Measurements from ENCODE around the gene OBP2A. TPM values are rescaled to one million over a fixed set of nuclear protein-coding genes. Genes with fewer than 3 reads are reported as not detected.

The OBP2A gene
- total and polyA plus RNA-seq, 8 donors, result not detected

GRCh38 chr9:135521608-135522095, 24.3 kb upstream of the OBP2A start:
- Histone ChIP-seq H3K36me3 (no peaks in the 10 kb centered on the region), H3K4me3 (no peak overlapping the region), H3K27me3 (no peaks in the 10 kb centered on the region), H3K4me1 (no peaks in the 10 kb centered on the region), H3K27ac (no peak overlapping the region), H3K9me3 (no peaks in the 10 kb centered on the region)
- intact Hi-C loops (cut with DNase I), result no loop called here
- no peak for TF ChIP-seq CTCF (IDR thresholded peaks at IDR 0.05)
- FAIRE-seq (no peak), ATAC-seq (no peak), DNase-seq (no peak)
- WGBS, 2 donors, result 55 to 69% methylated on average over 9 to 11 of the region's 11 CpGs

GRCh38 chr9:135522137-135522877, 23.6 kb upstream of the OBP2A start:
- WGBS, 2 donors, result 43 to 52% methylated on average over 16 of the region's 16 CpGs
- H3K4me3 ChIP-seq, result no peak overlapping the region
- no peaks in the 10 kb centered on the region for H3K4me1 ChIP-seq
- FAIRE-seq (no peak), ATAC-seq (no peak), DNase-seq (no peak)
- H3K27me3 ChIP-seq, result no peaks in the 10 kb centered on the region
- H3K27ac ChIP-seq, result no peak overlapping the region
- no peak for TF ChIP-seq CTCF (IDR thresholded peaks at IDR 0.05)
- H3K9me3 ChIP-seq, result no peaks in the 10 kb centered on the region
- no peaks in the 10 kb centered on the region for H3K36me3 ChIP-seq
- intact Hi-C loops (cut with DNase I), result no loop called here

- no peaks in the 10 kb centered on the region for H3K4me1 ChIP-seq
- H3K4me3 ChIP-seq, result no peak overlapping the region
- intact Hi-C loops (cut with DNase I), result no loop called here
- no peak for DNase-seq
- no peaks in the 10 kb centered on the region for H3K36me3 ChIP-seq
- no peak for TF ChIP-seq CTCF (IDR thresholded peaks at IDR 0.05)
- no peak for ATAC-seq
- 40 to 54% methylated on average over 17 of the region's 17 CpGs for WGBS, 2 donors
- H3K27me3 ChIP-seq, result no peaks in the 10 kb centered on the region
- no peak for FAIRE-seq
- no peaks in the 10 kb centered on the region for H3K9me3 ChIP-seq
- no peak overlapping the region for H3K27ac ChIP-seq
Measured at GRCh38 chr9:135522931-135523330, 23.0 kb upstream of the OBP2A start.

- H3K4me1 ChIP-seq, result no peaks in the 10 kb centered on the region
- ATAC-seq, result no peak
- no peak overlapping the region for H3K4me3 ChIP-seq
- DNase-seq, result no peak
- H3K27me3 ChIP-seq, result no peaks in the 10 kb centered on the region
- H3K27ac ChIP-seq, result no peak overlapping the region
- no peak for FAIRE-seq
- H3K9me3 ChIP-seq, result no peaks in the 10 kb centered on the region
- H3K36me3 ChIP-seq, result no peaks in the 10 kb centered on the region
- intact Hi-C loops (cut with DNase I), result no loop called here
- no peak for TF ChIP-seq CTCF (IDR thresholded peaks at IDR 0.05)
- 45 to 48% methylated on average over 19 to 21 of the region's 21 CpGs for WGBS, 2 donors
Measured at GRCh38 chr9:135523521-135524129, 22.3 kb upstream of the OBP2A start.

Measured in pancreas (tissue), 10 donors.